ENCODE results near the gene ATG4C. TPM values are rescaled to one million over a fixed set of nuclear protein-coding genes. Genes with fewer than 3 reads are reported as not detected.
"Not testable (repeated sequence)": the region's sequence is repeated elsewhere in the genome, so short reads cannot be mapped to it uniquely, and the experiment has no call there.

Gene ATG4C
- total RNA-seq, 1 donor from 2014 or later = 13.7 TPM

DNA sequence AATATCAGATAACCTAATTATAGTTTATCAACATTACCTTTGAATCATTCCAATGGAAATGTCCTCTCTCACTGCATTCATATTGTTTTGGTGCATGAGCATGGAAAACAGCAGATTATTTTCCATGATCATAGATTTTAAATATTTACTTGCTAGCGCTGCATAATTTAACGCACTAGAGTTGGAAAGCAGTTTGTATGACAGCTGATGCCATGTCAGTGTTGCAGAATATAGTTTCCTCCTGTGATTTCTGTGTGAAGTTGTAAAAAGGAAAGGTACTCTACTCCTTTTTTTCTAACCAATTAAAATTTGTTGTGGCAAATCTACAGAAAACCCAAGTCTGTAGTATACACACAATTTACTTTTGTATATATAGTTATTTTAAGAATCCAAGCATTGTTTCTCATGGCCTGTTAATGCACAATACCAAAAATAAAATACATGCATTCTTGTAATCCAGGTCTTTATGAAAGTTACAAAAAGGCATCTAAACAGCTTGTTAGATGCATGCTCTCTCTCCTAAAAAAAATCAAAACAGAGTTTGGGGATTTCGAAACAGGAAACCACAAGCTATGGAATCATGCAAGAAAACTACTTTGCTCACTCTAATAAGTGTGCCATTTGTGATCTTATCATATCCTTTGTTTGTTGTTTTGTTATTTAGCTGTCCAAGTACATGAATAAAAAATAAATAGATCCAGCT, 1.9 kb upstream of the ATG4C start:
- Histone ChIP-seq H3K9me3 (no peaks in the 10 kb centered on the region), H3K4me3 (no peak overlapping the region), H3K4me1 (no peaks in the 10 kb centered on the region), H3K27ac (no peak overlapping the region), H3K27me3 (no peaks in the 10 kb centered on the region), H3K36me3 (no peaks in the 10 kb centered on the region)
- no peak for DNase-seq
- intact Hi-C loops (cut with DNase I) = no loop called here
- ATAC-seq = no peak
- TF ChIP-seq, protein P1, sequence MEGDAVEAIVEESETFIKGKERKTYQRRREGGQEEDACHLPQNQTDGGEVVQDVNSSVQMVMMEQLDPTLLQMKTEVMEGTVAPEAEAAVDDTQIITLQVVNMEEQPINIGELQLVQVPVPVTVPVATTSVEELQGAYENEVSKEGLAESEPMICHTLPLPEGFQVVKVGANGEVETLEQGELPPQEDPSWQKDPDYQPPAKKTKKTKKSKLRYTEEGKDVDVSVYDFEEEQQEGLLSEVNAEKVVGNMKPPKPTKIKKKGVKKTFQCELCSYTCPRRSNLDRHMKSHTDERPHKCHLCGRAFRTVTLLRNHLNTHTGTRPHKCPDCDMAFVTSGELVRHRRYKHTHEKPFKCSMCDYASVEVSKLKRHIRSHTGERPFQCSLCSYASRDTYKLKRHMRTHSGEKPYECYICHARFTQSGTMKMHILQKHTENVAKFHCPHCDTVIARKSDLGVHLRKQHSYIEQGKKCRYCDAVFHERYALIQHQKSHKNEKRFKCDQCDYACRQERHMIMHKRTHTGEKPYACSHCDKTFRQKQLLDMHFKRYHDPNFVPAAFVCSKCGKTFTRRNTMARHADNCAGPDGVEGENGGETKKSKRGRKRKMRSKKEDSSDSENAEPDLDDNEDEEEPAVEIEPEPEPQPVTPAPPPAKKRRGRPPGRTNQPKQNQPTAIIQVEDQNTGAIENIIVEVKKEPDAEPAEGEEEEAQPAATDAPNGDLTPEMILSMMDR (IDR thresholded peaks at IDR 0.05) = no peak

DNA sequence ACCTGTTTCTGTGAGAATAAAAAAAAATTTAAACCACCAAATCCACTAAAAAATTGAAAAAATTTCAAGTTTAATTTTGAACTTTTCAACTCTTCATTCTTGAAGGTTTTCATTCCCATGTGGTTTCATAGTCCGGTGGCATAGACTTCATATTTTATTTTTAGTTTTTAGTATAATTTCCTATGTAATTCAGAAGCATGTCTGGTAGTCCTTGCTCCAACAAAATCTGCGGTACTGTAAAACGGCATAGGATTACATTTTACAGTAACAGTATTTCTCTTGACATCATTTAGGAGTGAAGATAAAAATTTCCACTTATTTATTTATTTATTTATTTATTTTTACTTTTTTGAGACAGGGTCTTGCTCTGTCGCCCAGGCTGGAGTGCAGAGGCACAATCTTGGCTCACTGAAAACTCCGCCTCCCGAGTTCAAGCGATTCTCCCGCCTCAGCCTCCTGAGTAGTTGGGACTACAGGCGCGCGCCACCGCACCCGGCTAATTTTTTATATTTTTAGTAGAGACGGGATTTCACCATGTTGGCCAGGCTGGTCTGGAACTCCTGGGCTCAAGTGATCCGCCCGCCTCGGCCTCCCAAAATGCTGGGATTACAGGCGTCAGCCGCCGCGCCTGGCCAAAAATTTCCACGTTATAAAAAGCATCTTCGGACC, 1.3 kb upstream of the ATG4C start:
- H3K9me3 ChIP-seq; intact Hi-C loops (cut with DNase I); DNase-seq; H3K27ac ChIP-seq; H3K4me1 ChIP-seq; H3K27me3 ChIP-seq; ATAC-seq; H3K36me3 ChIP-seq: not testable (repeated sequence)
- H3K4me3 ChIP-seq = peak overlapping the region; percentile 75

DNA sequence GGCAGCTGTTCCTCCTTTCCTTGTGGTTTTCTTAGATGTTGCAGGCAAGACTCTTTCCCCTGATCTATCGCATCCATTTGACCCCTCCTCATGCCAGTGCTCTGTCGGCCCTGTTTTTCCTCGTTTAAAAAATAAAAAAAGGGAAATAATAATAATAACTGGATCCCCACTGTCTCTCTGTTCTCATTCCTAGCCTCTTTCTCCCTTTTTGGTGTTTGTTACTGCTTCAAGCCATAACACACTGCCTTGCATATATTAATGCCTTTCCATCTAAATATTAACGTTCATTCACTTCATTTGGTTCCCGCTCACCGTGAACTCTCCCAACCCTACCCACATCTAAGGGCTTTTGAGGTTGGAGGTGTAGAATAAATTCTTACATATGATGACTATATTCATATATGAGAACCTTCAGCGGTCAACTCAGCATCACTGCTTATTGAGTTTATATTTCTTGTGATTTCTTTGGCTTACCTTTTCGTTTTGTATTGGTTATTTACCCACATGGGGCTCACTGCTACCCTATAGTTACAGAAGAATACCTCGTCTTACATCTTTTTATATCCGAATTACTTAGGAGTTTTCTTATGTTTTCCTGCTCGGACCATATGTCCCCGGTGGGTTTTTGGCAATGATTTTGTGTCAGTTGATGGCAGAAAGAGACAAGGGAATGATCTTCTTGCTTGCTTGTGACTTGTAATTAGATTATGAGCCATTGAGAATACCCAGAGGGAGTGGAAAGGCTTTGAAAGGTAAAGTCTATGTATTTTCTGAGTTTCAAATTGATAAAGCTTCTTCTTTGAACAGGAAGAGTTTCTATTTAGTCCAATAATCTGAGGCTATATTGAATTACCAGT, 805 bp downstream of the ATG4C start:
- intact Hi-C loops (cut with DNase I) = no loop called here
- H3K27ac ChIP-seq = peak overlapping the region; percentile 95
- TF ChIP-seq, protein P1 (IDR thresholded peaks at IDR 0.05) = no peak

DNA sequence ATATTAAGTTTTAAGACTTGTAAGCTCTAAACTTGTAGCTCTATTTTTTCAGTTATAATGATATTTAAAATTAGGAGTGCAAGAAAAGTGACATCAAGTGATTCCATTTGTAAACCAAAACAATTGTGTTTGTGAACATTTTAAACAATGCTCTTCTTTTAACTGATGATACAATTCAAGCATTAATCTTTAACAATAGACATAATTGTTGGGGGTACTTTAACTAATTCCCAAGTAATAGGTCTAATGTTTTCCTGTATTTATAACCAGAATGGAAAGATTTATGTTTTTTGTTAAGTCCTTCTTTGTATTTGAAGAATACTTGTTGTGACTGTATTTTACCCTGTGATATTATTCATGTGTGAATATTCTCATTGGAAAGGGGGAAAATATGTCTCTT, 6.8 kb downstream of the ATG4C start:
- Histone ChIP-seq H3K36me3 (no peaks in the 10 kb centered on the region), H3K4me1 (no peaks in the 10 kb centered on the region), H3K27ac (no peak overlapping the region), H3K9me3 (no peaks in the 10 kb centered on the region), H3K27me3 (no peaks in the 10 kb centered on the region), H3K4me3 (no peak overlapping the region)
- DNase-seq (no peak), ATAC-seq (no peak)
- TF ChIP-seq, protein P1 (IDR thresholded peaks at IDR 0.05) = no peak
- intact Hi-C loops (cut with DNase I) = no loop called here

More for the DNA sequence above, 805 bp downstream of the ATG4C start:
- no peak for DNase-seq
- no peaks in the 10 kb centered on the region for H3K9me3 ChIP-seq
- H3K36me3 ChIP-seq = no peaks in the 10 kb centered on the region
- peak overlapping the region; percentile 75 for H3K4me3 ChIP-seq
- ATAC-seq = peak; percentile 30
- H3K27me3 ChIP-seq = no peaks in the 10 kb centered on the region
- no peaks in the 10 kb centered on the region for H3K4me1 ChIP-seq

DNA sequence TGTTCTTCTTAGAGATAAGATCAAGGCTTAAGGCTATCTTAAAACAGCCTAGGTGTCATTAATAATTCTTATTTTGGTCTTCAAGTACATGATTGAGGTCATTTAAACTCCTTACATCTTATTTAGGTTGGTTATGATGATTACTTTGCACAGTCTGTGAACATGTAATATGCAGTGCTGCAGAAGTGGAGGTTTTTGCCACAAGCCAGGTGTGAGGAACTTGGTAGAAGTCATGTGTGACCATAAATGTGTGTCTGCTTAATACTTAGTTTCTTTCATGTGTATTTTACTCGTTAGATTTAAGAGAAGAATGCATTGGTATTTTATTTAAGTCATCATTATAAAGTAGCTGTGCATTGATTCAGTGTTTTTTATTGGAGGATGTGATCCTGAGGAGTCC, 10.1 kb downstream of the ATG4C start:
- DNase-seq (no peak), ATAC-seq (no peak)
- TF ChIP-seq, protein P1 (IDR thresholded peaks at IDR 0.05) = no peak
- no peak overlapping the region for H3K27ac ChIP-seq
- no peaks in the 10 kb centered on the region for H3K9me3 ChIP-seq
- no peak overlapping the region for H3K4me3 ChIP-seq
- intact Hi-C loops (cut with DNase I) = no loop called here
- H3K4me1 ChIP-seq = no peaks in the 10 kb centered on the region
- H3K27me3 ChIP-seq = no peaks in the 10 kb centered on the region
- no peaks in the 10 kb centered on the region for H3K36me3 ChIP-seq

DNA sequence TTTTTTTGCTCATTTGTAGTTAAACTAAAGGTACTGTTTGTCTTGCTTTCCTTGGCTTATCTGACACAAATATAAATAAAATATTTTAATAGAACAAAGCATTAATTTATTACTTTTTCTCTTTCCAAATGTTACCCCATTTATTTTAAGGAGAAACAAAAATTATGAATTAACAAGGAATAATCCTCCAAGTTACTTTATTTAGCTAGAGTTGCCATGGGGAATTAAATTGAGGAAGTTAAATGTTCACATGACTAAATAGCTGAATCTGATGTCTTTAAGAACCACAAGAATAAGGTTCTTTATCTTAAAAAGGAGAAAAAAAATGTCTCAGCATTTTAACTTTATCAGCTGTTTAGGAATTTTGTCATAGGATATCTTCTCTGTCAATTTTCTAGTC, 12.3 kb downstream of the ATG4C start:
- ATAC-seq (no peak), DNase-seq (no peak)
- Histone ChIP-seq H3K4me3 (no peak overlapping the region), H3K36me3 (no peaks in the 10 kb centered on the region), H3K9me3 (no peaks in the 10 kb centered on the region), H3K27me3 (no peaks in the 10 kb centered on the region), H3K4me1 (no peaks in the 10 kb centered on the region), H3K27ac (no peak overlapping the region)
- TF ChIP-seq, protein P1 (IDR thresholded peaks at IDR 0.05) = no peak
- intact Hi-C loops (cut with DNase I) = no loop called here

Data from upper lobe of right lung (tissue), 1 donor.